HUES64 (cell line): ENCODE results near the gene ALPL.

Experiments
- H3K27ac ChIP-seq: 2 replicates; pipeline ENCODE4 v1.7.0; 2013; ENCODE audit warnings: low read depth, low read length, inconsistent platforms
- H3K27me3 ChIP-seq: 2 replicates; pipeline ENCODE4 v1.6.1; 2013; ENCODE audit warnings: mild to moderate bottlenecking, low read length; ENCODE audit not compliant: insufficient read depth
- H3K36me3 ChIP-seq: 2 replicates; pipeline ENCODE4 v1.6.1; 2013; ENCODE audit warnings: mild to moderate bottlenecking, low read length; ENCODE audit not compliant: insufficient read depth
- H3K4me1 ChIP-seq: 2 replicates; pipeline ENCODE4 v1.6.1; 2013; ENCODE audit warnings: mild to moderate bottlenecking, low read length, moderate library complexity; ENCODE audit not compliant: insufficient read depth
- H3K4me3 ChIP-seq: 2 replicates; pipeline ENCODE4 v1.5.1; 2013; ENCODE audit warnings: mild to moderate bottlenecking, low read length, moderate library complexity
- H3K9ac ChIP-seq: 2 replicates; pipeline ENCODE4 v1.6.1; 2013; ENCODE audit warnings: mild to moderate bottlenecking, low read depth, low read length
- H3K9me3 ChIP-seq: 2 replicates; pipeline ENCODE4 v1.6.1; 2013; ENCODE audit warnings: low read depth, low read length; ENCODE audit not compliant: insufficient read depth
- WGBS: fragments of 150-250, 120-280 bp; methylation state at CpG from one replicate; pipeline ENCODE4 v1.1.7; 2013; ENCODE audit warnings: missing lambda C conversion rate; 5-methylcytosine and 5-hydroxymethylcytosine counted together

The ALPL gene

GRCh38 chr1:21572735-21573277, 63.6 kb downstream of the ALPL start:
- Histone ChIP-seq H3K9ac (no peak overlapping the region), H3K36me3 (peaks cover 4% of the 10 kb centered on the region; the same call in 1 of the 2 replicates), H3K4me1 (peaks cover 9% of the 10 kb centered on the region), H3K27me3 (no peaks in the 10 kb centered on the region), H3K9me3 (no peaks in the 10 kb centered on the region), H3K4me3 (no peak overlapping the region), H3K27ac (no peak overlapping the region)
- WGBS: 90% methylated on average over 13 of the region's 13 CpGs

- peaks cover 9% of the 10 kb centered on the region for H3K4me1 ChIP-seq
- 91% methylated on average over 11 of the region's 11 CpGs for WGBS
- no peak overlapping the region for H3K27ac ChIP-seq
- no peak overlapping the region for H3K9ac ChIP-seq
- no peaks in the 10 kb centered on the region for H3K27me3 ChIP-seq
- H3K36me3 ChIP-seq: peaks cover 4% of the 10 kb centered on the region; the same call in 1 of the 2 replicates
- no peak overlapping the region for H3K4me3 ChIP-seq
- H3K9me3 ChIP-seq: no peaks in the 10 kb centered on the region
Measured at GRCh38 chr1:21573475-21573874, 64.3 kb downstream of the ALPL start.

- Histone ChIP-seq H3K36me3 (peaks cover 4% of the 10 kb centered on the region; the same call in 1 of the 2 replicates), H3K27me3 (no peaks in the 10 kb centered on the region), H3K4me1 (peaks cover 9% of the 10 kb centered on the region), H3K9me3 (no peaks in the 10 kb centered on the region), H3K27ac (peak overlapping the region; percentile 21; the same call in 1 of the 2 replicates), H3K9ac (0 out of 2 replicates have a peak overlapping the region, but pooled peaks have one; percentile 19), H3K4me3 (no peak overlapping the region)
- 28% methylated on average over 10 of the region's 11 CpGs for WGBS
Measured at GRCh38 chr1:21573971-21574465, 64.8 kb downstream of the ALPL start.

GRCh38 chr1:21574466-21575151, 65.4 kb downstream of the ALPL start:
- no peaks in the 10 kb centered on the region for H3K9me3 ChIP-seq
- peaks cover 4% of the 10 kb centered on the region; the same call in 1 of the 2 replicates for H3K36me3 ChIP-seq
- no peaks in the 10 kb centered on the region for H3K27me3 ChIP-seq
- H3K4me3 ChIP-seq: no peak overlapping the region
- 46% methylated on average over 31 of the region's 31 CpGs for WGBS
- peak overlapping the region; percentile 21; the same call in 1 of the 2 replicates for H3K27ac ChIP-seq
- peaks cover 9% of the 10 kb centered on the region for H3K4me1 ChIP-seq
- 0 out of 2 replicates have a peak overlapping the region, but pooled peaks have one; percentile 19 for H3K9ac ChIP-seq

GRCh38 chr1:21575351-21575942, 66.2 kb downstream of the ALPL start:
- H3K9me3 ChIP-seq: no peaks in the 10 kb centered on the region
- WGBS: 91% methylated on average over 18 of the region's 18 CpGs
- peaks cover 4% of the 10 kb centered on the region; the same call in 1 of the 2 replicates for H3K36me3 ChIP-seq
- H3K27ac ChIP-seq: no peak overlapping the region
- H3K4me3 ChIP-seq: no peak overlapping the region
- H3K27me3 ChIP-seq: no peaks in the 10 kb centered on the region
- H3K9ac ChIP-seq: no peak overlapping the region
- peaks cover 9% of the 10 kb centered on the region for H3K4me1 ChIP-seq

GRCh38 chr1:21576031-21576797, 67.0 kb downstream of the ALPL start:
- WGBS: 94% methylated on average over 7 of the region's 7 CpGs
- Histone ChIP-seq H3K27me3 (no peaks in the 10 kb centered on the region), H3K4me3 (no peak overlapping the region), H3K36me3 (no peaks in the 10 kb centered on the region; the same call in 1 of the 2 replicates), H3K9me3 (no peaks in the 10 kb centered on the region), H3K9ac (no peak overlapping the region), H3K27ac (no peak overlapping the region), H3K4me1 (peaks cover 9% of the 10 kb centered on the region)

- 89% methylated on average over 5 of the region's 5 CpGs for WGBS
- Histone ChIP-seq H3K27ac (no peak overlapping the region), H3K9ac (no peak overlapping the region), H3K36me3 (no peaks in the 10 kb centered on the region; the same call in 1 of the 2 replicates), H3K4me3 (no peak overlapping the region), H3K27me3 (no peaks in the 10 kb centered on the region), H3K4me1 (peaks cover 9% of the 10 kb centered on the region), H3K9me3 (no peaks in the 10 kb centered on the region)
Measured at GRCh38 chr1:21576798-21577187, 67.6 kb downstream of the ALPL start.

GRCh38 chr1:21577324-21577723, 68.1 kb downstream of the ALPL start:
- Histone ChIP-seq H3K9ac (no peak overlapping the region), H3K4me3 (no peak overlapping the region), H3K4me1 (peaks cover 9% of the 10 kb centered on the region), H3K36me3 (no peaks in the 10 kb centered on the region), H3K27me3 (no peaks in the 10 kb centered on the region), H3K9me3 (no peaks in the 10 kb centered on the region), H3K27ac (no peak overlapping the region)
- WGBS: 96% methylated on average over 26 of the region's 26 CpGs

- Histone ChIP-seq H3K4me1 (peaks cover 9% of the 10 kb centered on the region), H3K4me3 (no peak overlapping the region), H3K9me3 (no peaks in the 10 kb centered on the region), H3K36me3 (no peaks in the 10 kb centered on the region), H3K27ac (no peak overlapping the region), H3K27me3 (no peaks in the 10 kb centered on the region), H3K9ac (no peak overlapping the region)
- WGBS: 94% methylated on average over 8 of the region's 9 CpGs
Measured at GRCh38 chr1:21577933-21578332, 68.7 kb downstream of the ALPL start.

GRCh38 chr1:21579791-21580190, 70.6 kb downstream of the ALPL start:
- no peaks in the 10 kb centered on the region for H3K9me3 ChIP-seq
- no peak overlapping the region for H3K27ac ChIP-seq
- H3K27me3 ChIP-seq: no peaks in the 10 kb centered on the region
- no peaks in the 10 kb centered on the region for H3K36me3 ChIP-seq
- peaks cover 5% of the 10 kb centered on the region; the same call in 1 of the 2 replicates for H3K4me1 ChIP-seq
- no peak overlapping the region for H3K4me3 ChIP-seq
- no peak overlapping the region for H3K9ac ChIP-seq
- 83% methylated on average over 3 of the region's 3 CpGs for whole genome bisulfite sequencing
